GM19099 (cell line): ENCODE data around the gene MGST2.

Experiments used
- POLR2A ChIP-seq: IDR thresholded peaks from 3 replicates; pipeline ENCODE4 v1.6.1; 2011; ENCODE audit warnings: low read depth; ENCODE audit not compliant: insufficient read length; ENCODE audit errors: extremely low read depth

The MGST2 gene

DNA sequence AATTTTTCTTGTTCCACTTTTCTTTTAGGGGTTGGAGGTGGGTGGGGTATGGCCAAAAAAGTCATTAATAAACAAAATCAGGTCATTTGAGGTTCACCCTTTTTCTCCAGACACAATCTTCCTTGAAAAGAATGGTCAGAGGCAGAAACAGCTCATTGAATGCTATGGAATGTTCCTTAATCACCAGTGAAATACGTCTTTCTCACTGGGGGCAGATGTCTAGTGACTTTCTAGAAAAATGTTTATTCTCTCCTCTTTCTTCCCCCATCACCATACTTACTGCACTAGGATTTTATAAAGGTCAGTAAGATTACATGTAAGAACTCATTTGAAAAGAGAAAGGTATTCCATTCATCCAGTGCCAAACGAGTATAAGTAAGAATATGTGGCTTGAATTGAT, 44.5 kb downstream of the MGST2 start:
- no peak for TF ChIP-seq POLR2A

- no peak for TF ChIP-seq POLR2A
These were observed 45.8 kb downstream of the MGST2 start for GRCh38 chr4:139711461-139711860.

DNA sequence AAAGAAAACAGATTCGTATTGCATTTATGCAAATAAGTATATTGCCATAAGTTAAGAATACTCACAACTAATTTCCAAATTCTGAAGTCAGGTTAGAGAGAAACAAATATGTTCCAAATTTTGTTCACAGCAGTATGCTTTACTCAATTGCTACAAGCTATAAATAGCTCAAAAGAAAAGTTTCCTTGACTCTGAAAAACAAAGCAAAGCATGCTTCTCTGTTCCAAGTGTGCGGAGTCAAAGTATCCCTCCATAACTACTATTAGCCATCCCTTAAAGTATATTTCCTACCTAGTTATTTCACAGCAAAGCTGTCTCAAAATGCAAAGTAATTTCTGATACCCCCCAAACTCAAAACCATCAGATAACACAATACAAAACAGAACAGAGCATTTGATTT, 47.3 kb downstream of the MGST2 start:
- no peak for TF ChIP-seq POLR2A

DNA sequence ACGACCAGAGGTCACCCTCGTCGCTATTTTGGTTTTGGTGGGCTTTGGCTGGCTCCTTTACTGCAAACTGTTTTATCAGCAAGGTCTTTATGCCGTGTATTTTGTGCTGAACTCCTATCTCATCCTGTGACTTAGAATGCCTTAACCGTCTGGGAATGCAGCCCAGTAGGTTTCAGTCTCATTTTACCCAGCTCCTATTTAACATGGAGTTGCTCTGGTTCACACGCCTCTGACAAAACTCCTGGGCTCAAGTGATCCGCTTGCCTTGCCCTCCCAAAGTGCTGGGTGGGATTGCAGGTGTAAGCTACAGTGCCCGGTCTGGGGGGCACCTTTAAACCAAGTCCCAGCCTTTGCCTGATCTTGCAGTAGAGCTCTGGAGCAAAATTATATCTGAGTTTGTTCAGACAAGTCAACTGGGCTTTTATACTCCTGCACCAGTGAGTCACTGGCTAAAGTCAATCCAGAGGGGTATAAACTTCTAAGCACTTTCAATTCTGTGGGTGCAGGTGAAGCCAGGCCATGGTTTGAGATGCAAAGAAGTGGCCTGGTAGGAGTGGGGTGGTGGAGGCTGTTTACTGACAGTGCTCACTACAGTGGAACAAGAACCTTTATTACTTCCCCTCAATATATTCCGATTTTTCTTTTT, 50.2 kb downstream of the MGST2 start:
- TF ChIP-seq POLR2A = no peak

GRCh38 chr4:139718358-139718757, 52.7 kb downstream of the MGST2 start:
- TF ChIP-seq POLR2A = no peak

- TF ChIP-seq POLR2A = no peak
These were observed 53.2 kb downstream of the MGST2 start for GRCh38 chr4:139718833-139719232.

DNA sequence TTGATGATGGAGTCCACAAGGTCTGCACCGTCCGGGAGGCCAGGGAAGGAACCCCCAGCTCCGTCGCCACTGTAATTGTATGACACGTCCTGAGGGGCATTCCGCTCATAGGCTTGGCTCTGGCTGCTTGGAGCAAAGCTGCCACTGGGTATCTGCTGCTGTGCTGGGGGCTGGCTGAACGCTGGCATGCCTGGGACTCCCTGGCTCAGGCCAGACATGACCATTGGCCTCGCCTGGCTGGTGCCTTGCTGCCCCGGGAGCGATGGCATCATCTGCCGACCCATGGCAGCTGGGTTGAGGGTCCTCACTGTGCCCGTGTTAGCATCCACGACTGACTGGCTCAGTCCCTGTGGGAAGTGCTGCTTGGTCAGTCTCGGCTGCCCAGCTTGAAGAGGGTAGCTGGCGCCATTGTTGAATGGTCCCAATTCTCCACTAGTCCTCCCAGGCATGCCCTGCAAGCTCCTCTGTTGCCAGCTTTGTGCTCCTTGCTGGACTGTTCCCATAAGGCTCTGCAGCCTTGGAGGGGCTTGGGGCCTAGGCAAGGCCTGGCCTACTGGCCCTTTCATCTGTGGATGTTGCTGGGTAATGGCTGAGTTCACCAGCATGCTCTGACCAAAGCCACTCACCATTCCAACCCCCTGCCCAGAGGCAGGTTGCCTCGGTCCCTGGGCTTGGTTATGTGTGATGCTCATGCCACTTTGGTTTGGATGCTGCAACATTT, 53.9 kb downstream of the MGST2 start:
- TF ChIP-seq POLR2A = no peak

GRCh38 chr4:139720806-139721205, 55.2 kb downstream of the MGST2 start:
- no peak for TF ChIP-seq POLR2A

GRCh38 chr4:139721789-139722188, 56.2 kb downstream of the MGST2 start:
- TF ChIP-seq POLR2A = no peak

DNA sequence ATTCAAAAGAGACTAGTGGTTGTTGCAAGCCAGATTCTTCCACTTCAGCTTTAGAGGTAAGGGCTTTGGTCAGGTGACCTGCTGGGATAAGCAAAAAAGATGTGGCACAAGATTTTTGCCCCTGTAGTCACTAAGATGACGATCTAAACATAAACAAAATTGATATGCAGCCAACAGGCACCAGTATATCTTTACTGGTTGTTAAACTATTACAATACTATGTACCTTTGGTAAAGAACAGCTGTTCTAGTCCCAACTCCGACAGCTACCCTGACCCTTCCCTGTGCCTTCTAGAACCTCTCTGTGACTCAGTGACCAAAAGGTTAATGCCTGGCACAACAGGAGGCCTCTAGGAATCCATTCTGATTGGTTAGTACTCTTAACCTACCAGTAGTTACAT, 59.6 kb downstream of the MGST2 start:
- no peak for TF ChIP-seq POLR2A

DNA sequence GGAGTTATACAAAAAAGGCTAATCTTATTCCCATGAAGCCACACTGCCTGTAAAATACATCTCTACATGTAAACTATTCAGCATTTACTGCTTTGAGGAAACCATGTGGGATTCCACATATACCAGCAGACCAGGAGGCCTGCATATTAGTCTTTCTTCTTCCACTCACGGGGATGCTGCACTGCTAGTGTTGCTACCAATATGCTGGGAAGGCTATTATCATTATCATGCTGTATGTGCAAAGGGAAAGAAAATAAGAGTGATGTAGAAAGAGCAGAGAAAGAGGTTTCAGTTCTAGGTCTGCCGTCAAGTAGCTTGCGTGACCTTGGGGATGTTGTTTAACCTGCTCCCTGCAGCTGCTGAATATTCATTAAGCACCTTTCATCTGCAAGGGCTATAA, 61.0 kb downstream of the MGST2 start:
- no peak for TF ChIP-seq POLR2A

DNA sequence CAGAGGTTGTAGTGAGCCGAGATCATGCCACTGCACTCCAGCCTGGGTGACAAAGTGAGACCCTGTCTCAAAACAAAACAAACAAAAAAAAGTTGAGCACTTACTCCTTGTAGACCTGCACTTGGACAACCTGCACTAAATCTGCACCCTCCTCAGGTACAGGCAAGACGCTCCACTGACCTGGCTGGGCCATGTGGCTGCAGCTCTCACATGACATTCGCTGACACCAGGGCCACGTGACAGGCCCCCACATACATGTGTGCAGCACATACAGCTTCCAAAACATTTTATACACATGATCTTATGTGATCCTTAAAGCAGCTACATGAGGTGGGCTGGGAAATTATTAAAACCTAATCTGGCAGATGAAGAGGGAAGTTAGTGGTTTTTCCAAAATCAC, 62.5 kb downstream of the MGST2 start:
- no peak for TF ChIP-seq POLR2A

DNA sequence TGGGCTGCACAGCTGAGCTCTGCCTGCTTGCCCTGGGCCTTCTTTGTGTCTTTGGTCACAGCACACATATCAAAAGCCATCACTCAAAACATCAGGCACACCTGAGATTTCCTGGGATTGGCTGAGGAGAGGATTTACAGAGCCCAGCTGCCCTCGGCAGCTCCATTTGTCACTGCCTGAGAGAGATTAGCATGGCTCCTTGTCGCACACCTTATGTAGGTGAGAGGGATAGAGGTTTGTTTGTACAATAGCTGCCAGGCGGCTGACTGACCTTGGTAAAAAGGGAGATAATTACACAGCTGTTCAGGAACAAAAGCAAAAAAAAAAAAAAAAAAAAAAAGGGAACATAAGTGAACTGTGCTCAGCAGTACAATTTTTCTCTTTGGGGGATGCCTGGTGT, 63.2 kb downstream of the MGST2 start:
- TF ChIP-seq POLR2A = no peak

- no peak for TF ChIP-seq POLR2A
These were observed 67.5 kb downstream of the MGST2 start for GRCh38 chr4:139732991-139733570.

- no peak for TF ChIP-seq POLR2A
These were observed 68.7 kb downstream of the MGST2 start for GRCh38 chr4:139734201-139734874.

GRCh38 chr4:139734875-139735380, 69.3 kb downstream of the MGST2 start:
- TF ChIP-seq POLR2A = no peak
